Thoracic aorta (tissue), 2 donors: ENCODE measurements around the gene PRKCB. TPM values are rescaled to one million over a fixed set of nuclear protein-coding genes. Genes with fewer than 3 reads are reported as not detected.

Experiments used
- ATAC-seq: fragments of 150-250 bp; one replicate; pipeline ENCODE4 v1.8.0; 2017; ENCODE audit warnings: low read depth; ENCODE audit not compliant: insufficient number of reproducible peaks, low FRiP score
- DNase-seq: peaks from one replicate; pipeline ENCODE4 v3.0.0-alpha.2; 2020; ENCODE audit warnings: low spot score
- H3K27ac ChIP-seq, 2 donors: fragments of 200-600 bp; sonication (generic); 1 replicate in 1 of 2; 2 replicates in 1 of 2; pipeline ENCODE4 v1.5.1; 2016; ENCODE audit warnings: mild to moderate bottlenecking in 2 of 2, moderate library complexity in 2 of 2
- H3K27me3 ChIP-seq: fragments of 200-600 bp; sonication (generic); replicated peaks from 2 replicates; pipeline ENCODE4 v1.6.0; 2016; ENCODE audit warnings: mild to moderate bottlenecking; ENCODE audit not compliant: insufficient read depth
- H3K36me3 ChIP-seq: fragments of 200-600 bp; sonication (generic); one replicate; pipeline ENCODE4 v1.5.1; 2016
- H3K4me1 ChIP-seq, 2 donors: fragments of 200-600 bp; sonication (generic); 1 replicate in 1 of 2; 2 replicates in 1 of 2; pipeline versions ENCODE4 v1.5.1 to v1.6.0; 2016; ENCODE audit warnings: low read depth in 2 of 2, mild to moderate bottlenecking in 1 of 2; ENCODE audit not compliant: control insufficient read depth in 1 of 2
- H3K4me3 ChIP-seq: fragments of 200-600 bp; sonication (generic); 2 replicates; pipeline ENCODE4 v1.5.1; 2016; ENCODE audit warnings: mild to moderate bottlenecking
- H3K9me3 ChIP-seq: fragments of 200-600 bp; sonication (generic); 2 replicates; pipeline ENCODE4 v1.5.1; 2016
- total RNA-seq, 2 donors: library from RNA; depleted of rRNA; stranded (reverse); fragments of >200 nt; gene quantifications; one replicate each; pipeline versions ENCODE4 v1.1.0 to v1.2.3, GENCODE V29; 2016
- TF ChIP-seq, protein P1 (sequence below): fragments of 200-600 bp; sonication (generic); IDR thresholded peaks from one replicate; pipeline ENCODE4 v1.5.1; 2019; ENCODE audit warnings: antibody characterized with exemption

PRKCB gene
- total RNA-seq, 2 donors from 2014 or later = 3.4 to 7.5 TPM

DNA sequence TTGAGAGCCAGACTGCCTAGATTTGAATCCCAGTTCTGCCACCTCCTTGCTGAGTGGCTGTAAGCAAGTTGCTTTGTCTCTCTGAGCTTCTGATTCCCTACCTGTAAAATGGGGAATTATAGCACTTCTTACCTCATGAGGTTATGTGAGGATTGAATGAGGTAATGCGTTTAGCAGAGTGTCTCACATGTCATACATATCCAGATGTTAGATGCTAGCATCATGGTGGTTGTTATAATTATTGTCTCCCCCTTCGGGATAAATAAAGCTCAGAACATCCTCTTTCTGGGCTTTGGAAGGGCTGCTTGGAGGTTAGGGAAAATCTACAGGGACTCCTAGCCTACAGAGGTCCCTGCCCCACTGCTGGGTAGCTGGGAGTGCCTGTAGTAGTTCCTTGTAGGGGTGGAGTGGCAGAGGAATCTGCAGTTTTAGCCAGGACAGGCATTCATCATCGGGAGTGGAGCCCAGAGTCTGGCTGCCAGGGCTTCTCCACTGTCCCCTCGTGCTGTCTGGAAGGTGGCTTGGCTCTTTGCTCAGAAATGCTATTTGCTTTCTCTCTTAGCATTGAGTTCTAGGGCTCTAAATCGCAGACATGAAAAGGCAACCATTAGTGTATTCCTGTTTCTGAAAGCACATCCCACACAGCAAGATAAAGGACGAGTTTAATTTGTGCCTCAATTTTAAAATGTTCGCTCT lies 282.5 kb downstream of the PRKCB start:
- no peak for DNase-seq
- no peaks in the 10 kb centered on the region for H3K9me3 ChIP-seq
- H3K27me3 ChIP-seq = no peaks in the 10 kb centered on the region
- no peak overlapping the region for H3K4me3 ChIP-seq
- H3K27ac ChIP-seq = no peak overlapping the region
- H3K36me3 ChIP-seq = no peaks in the 10 kb centered on the region
- TF ChIP-seq, protein P1, sequence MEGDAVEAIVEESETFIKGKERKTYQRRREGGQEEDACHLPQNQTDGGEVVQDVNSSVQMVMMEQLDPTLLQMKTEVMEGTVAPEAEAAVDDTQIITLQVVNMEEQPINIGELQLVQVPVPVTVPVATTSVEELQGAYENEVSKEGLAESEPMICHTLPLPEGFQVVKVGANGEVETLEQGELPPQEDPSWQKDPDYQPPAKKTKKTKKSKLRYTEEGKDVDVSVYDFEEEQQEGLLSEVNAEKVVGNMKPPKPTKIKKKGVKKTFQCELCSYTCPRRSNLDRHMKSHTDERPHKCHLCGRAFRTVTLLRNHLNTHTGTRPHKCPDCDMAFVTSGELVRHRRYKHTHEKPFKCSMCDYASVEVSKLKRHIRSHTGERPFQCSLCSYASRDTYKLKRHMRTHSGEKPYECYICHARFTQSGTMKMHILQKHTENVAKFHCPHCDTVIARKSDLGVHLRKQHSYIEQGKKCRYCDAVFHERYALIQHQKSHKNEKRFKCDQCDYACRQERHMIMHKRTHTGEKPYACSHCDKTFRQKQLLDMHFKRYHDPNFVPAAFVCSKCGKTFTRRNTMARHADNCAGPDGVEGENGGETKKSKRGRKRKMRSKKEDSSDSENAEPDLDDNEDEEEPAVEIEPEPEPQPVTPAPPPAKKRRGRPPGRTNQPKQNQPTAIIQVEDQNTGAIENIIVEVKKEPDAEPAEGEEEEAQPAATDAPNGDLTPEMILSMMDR = no peak
- H3K4me1 ChIP-seq = no peaks in the 10 kb centered on the region
- ATAC-seq = no peak

DNA sequence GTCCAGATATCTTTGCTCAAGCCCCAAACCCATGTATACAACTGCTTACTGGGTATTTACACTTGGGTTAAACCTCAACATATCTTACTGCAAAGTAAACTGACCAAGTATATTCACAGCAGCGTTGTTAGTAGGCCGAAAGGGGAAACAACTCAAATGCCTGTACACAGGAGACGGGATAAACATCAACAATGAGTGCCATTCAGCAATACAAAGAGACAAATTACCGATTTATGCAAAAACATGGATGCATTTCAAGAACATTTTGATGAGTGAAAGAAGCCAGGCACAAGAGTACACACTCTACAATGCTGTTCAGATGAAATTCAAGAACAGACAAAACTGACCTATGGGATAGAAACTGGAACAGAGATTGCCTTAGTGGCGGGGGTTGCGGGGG lies 284.0 kb downstream of the PRKCB start:
- TF ChIP-seq, protein P1 = no peak
- ATAC-seq (no peak), DNase-seq (no peak)
- no peak overlapping the region for H3K4me3 ChIP-seq
- no peaks in the 10 kb centered on the region for H3K9me3 ChIP-seq
- H3K27ac ChIP-seq = no peak overlapping the region
- H3K27me3 ChIP-seq = no peaks in the 10 kb centered on the region
- no peaks in the 10 kb centered on the region for H3K36me3 ChIP-seq
- H3K4me1 ChIP-seq = no peaks in the 10 kb centered on the region

DNA sequence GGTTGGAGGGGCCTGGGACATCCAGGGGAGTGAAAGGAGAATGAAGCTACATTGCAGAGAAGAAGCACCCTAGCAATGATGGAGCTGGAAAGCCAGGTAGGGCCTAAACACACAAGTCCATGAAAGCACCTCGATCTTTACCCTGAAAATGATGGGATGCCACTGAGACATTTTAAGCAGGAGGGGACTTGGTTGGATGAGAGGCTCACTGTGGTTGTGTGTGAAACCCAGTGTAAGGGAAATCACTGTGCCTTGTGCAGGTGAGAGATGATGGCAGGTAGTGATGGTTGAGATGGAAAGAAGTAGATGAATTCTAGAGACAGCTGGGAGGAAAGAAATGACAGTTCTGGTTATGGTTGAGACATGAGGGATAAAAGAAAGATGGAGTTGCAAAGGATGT lies 287.5 kb downstream of the PRKCB start:
- DNase-seq (no peak), ATAC-seq (no peak)
- TF ChIP-seq, protein P1 = no peak
- Histone ChIP-seq H3K27ac (no peak overlapping the region), H3K27me3 (no peaks in the 10 kb centered on the region), H3K36me3 (no peaks in the 10 kb centered on the region), H3K4me1 (no peaks in the 10 kb centered on the region), H3K9me3 (no peaks in the 10 kb centered on the region), H3K4me3 (no peak overlapping the region)

DNA sequence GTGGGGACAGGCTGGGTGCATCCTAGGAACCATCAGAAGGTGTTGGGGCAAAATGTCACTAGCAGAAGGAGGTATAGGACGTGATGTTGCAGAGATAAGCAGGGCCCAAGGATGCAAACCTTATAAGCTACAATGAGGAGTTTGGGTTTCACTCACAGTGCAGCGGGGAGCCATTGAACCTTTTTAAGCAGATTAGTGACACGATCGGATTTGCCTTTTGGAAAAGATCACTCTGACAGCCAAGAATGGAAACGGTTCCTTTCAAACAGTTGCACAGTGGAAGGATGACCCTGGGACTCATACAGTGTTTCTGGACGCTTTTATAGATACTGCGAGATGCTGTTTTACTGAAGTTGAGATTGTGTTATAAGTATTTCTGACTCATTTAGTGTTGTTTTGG lies 288.5 kb downstream of the PRKCB start:
- no peaks in the 10 kb centered on the region for H3K36me3 ChIP-seq
- DNase-seq = no peak
- ATAC-seq = no peak
- TF ChIP-seq, protein P1 = no peak
- H3K4me1 ChIP-seq = no peaks in the 10 kb centered on the region
- no peaks in the 10 kb centered on the region for H3K27me3 ChIP-seq
- H3K9me3 ChIP-seq = no peaks in the 10 kb centered on the region
- no peak overlapping the region for H3K4me3 ChIP-seq
- H3K27ac ChIP-seq = no peak overlapping the region

DNA sequence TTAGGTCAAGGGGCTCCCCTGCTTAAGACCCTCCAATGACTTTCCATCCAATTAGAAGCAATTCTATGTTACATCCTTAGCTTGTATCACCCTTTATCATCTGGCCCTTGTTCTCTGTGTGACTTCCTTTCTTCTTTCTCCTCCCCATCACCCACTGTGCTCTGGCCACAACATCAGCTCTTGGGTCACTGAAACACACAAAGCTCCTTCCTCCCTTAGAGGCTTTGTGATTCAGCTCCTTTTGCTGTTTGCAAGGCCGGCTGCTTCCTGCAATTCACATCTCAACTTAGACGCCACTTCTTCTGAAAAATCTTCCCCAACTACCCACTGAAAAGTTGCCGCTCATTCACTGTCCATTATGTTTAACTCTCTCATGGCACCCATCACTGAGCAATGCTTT lies 289.4 kb downstream of the PRKCB start:
- no peaks in the 10 kb centered on the region for H3K27me3 ChIP-seq
- H3K36me3 ChIP-seq = no peaks in the 10 kb centered on the region
- no peak overlapping the region for H3K4me3 ChIP-seq
- ATAC-seq (no peak), DNase-seq (no peak)
- no peaks in the 10 kb centered on the region for H3K4me1 ChIP-seq
- TF ChIP-seq, protein P1 = no peak
- no peaks in the 10 kb centered on the region for H3K9me3 ChIP-seq
- no peak overlapping the region for H3K27ac ChIP-seq
